AG04450 (cell line): ENCODE data around the gene SELENOK. TPM values are rescaled to one million over a fixed set of nuclear protein-coding genes. Genes with fewer than 3 reads are reported as not detected.
A peak's percentile ranks its signal among the peaks of the same experiment; 100 is the strongest.

ENCODE experiments used
- CTCF ChIA-PET: fragments of 300-600, 350-600 bp; formaldehyde crosslinking; extraction: SDS; loops from one replicate; lab custom pipeline; 2022; ENCODE audit warnings: antibody characterized with exemption, inconsistent platforms; lab: Charles Lee
- POLR2A ChIA-PET: fragments of 350-600 bp; formaldehyde crosslinking; extraction: SDS; loops from one replicate; lab custom pipeline; 2021; ENCODE audit warnings: antibody characterized with exemption, inconsistent platforms; lab: Yijun Ruan, JAX
- DNase-seq: peaks from one replicate; pipeline ENCODE4 v3.0.0-alpha.2; 2011; ENCODE audit warnings: low read depth, low spot score
- H3K27ac ChIP-seq: one replicate; pipeline ENCODE4 v1.5.1; 2012; ENCODE audit warnings: low read depth, low read length, control low read depth
- H3K27me3 ChIP-seq: one replicate; pipeline ENCODE4 v1.6.0; 2012; ENCODE audit warnings: low read length; ENCODE audit not compliant: control insufficient read depth, insufficient read depth
- H3K4me3 ChIP-seq: 2 replicates; pipeline ENCODE4 v1.5.1; 2011; ENCODE audit warnings: mild to moderate bottlenecking, low read depth, low read length, control low read depth
- H3K9me3 ChIP-seq: 2 replicates; pipeline ENCODE4 v1.5.1; 2012; ENCODE audit warnings: low read length; ENCODE audit not compliant: control insufficient read depth, insufficient read depth
- polyA plus RNA-seq: library from polyadenylated mRNA; depleted of rRNA; stranded (reverse); fragments of >200 nt; gene quantifications from 2 replicates; pipeline ENCODE4 v1.2.3, GENCODE V29; 2011
- TF ChIP-seq, protein P1 (sequence below): IDR thresholded peaks from 2 replicates; pipeline ENCODE4 v1.5.1; 2011; ENCODE audit warnings: low read depth, low read length, control low read depth, inconsistent platforms

The SELENOK gene
- polyA plus RNA-seq, 1 experiment = 58.5 TPM

DNA sequence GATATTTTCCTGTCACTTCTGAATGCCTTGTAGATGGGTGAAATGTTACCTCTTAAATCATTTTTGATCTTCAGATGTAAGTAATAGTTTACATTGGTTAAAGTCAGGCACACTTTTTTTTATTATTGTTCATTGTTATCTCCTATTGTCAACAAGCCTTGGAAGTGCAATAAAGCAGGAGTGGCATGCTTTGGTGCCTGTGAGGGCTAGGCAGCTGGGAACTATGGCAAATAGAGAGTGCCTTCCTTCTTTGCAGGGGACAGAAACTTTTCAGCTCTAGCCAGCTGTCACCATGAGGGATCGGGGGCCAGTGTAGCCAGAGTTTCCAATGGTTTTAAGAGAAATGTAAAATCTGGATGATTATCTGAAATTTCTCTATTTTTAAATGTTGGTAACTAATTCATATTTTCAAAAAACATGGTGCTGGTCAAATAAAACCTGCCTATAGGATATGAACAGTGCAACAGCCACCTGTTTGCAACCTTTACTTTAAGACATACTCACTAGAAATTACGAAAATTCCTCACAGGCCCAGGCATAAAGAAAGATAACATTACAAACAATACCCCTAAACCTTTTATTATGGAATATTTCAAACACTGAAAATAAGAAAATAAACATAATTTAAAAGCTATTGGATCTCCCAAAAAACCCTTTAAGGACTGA is 9.1 kb upstream of the SELENOK start:
- TF ChIP-seq, protein P1, sequence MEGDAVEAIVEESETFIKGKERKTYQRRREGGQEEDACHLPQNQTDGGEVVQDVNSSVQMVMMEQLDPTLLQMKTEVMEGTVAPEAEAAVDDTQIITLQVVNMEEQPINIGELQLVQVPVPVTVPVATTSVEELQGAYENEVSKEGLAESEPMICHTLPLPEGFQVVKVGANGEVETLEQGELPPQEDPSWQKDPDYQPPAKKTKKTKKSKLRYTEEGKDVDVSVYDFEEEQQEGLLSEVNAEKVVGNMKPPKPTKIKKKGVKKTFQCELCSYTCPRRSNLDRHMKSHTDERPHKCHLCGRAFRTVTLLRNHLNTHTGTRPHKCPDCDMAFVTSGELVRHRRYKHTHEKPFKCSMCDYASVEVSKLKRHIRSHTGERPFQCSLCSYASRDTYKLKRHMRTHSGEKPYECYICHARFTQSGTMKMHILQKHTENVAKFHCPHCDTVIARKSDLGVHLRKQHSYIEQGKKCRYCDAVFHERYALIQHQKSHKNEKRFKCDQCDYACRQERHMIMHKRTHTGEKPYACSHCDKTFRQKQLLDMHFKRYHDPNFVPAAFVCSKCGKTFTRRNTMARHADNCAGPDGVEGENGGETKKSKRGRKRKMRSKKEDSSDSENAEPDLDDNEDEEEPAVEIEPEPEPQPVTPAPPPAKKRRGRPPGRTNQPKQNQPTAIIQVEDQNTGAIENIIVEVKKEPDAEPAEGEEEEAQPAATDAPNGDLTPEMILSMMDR = no peak
- ChIA-PET POLR2A (no interaction called here), CTCF (interaction anchor here (3.0 kb wide), 1 partner anchor 38 kb away, joined by 10 read pairs; no protein-coding TSS in a partner anchor)
- no peak for DNase-seq
- no peak overlapping the region for H3K4me3 ChIP-seq
- no peak overlapping the region for H3K27ac ChIP-seq
- no peaks in the 10 kb centered on the region for H3K9me3 ChIP-seq
- H3K27me3 ChIP-seq = no peaks in the 10 kb centered on the region

DNA sequence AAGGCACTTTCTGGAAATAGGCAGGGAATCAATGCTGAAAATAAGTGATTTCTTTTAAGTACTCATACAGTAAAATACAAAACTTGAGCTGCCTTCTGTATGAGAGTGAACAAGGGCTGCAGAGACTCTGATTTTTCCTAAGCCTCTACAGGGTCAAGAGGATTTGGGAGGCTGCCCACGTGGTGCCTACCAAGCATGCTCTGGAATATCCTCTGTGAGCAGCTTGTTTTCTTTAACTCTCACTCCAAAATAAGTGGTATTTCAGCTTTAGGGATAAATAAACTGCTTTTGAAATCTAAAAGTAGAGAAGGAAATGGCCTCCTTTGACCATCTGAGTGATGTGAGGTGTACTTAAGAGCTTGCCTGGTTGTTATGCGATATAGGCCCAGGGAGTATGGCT is 8.1 kb upstream of the SELENOK start:
- Histone ChIP-seq H3K27ac (no peak overlapping the region), H3K9me3 (no peaks in the 10 kb centered on the region), H3K4me3 (no peak overlapping the region), H3K27me3 (no peaks in the 10 kb centered on the region)
- TF ChIP-seq, protein P1 = no peak
- DNase-seq = no peak
- ChIA-PET CTCF (interaction anchor here (0.5 to 3.0 kb wide), 2 partner anchors 39 to 247 kb away, joined by 4 to 10 read pairs; no protein-coding TSS in a partner anchor), POLR2A (no interaction called here)

DNA sequence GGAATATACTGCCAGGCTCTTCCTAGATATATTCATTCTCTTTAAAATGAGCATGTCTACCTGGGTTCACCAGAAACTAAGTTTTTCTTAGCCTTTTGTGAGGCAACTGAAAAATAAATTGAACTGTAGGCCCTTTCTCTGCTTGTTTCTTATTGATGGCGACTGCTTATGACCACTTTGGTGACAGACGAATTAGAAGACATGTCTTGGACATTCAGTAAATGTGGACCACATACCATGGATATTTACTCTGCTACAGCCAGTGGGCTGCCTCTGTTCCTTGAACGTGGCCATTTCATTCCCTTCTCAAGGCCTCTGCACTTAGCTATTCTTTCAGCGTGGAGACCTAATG is 603 bp upstream of the SELENOK start:
- ChIA-PET POLR2A (interaction anchor here (1.8 kb wide), 1 partner anchor 11 kb away, joined by 16 read pairs; the partner anchor contains the start of gene ACTR8), CTCF (interaction anchor here (1.4 kb wide), 1 partner anchor 47 kb away, joined by 4 read pairs; no protein-coding TSS in a partner anchor)
- Histone ChIP-seq H3K9me3 (no peaks in the 10 kb centered on the region), H3K4me3 (peak overlapping the region; percentile 58), H3K27ac (peak overlapping the region; percentile 83), H3K27me3 (no peaks in the 10 kb centered on the region)
- TF ChIP-seq, protein P1 = no peak
- DNase-seq = no peak

DNA sequence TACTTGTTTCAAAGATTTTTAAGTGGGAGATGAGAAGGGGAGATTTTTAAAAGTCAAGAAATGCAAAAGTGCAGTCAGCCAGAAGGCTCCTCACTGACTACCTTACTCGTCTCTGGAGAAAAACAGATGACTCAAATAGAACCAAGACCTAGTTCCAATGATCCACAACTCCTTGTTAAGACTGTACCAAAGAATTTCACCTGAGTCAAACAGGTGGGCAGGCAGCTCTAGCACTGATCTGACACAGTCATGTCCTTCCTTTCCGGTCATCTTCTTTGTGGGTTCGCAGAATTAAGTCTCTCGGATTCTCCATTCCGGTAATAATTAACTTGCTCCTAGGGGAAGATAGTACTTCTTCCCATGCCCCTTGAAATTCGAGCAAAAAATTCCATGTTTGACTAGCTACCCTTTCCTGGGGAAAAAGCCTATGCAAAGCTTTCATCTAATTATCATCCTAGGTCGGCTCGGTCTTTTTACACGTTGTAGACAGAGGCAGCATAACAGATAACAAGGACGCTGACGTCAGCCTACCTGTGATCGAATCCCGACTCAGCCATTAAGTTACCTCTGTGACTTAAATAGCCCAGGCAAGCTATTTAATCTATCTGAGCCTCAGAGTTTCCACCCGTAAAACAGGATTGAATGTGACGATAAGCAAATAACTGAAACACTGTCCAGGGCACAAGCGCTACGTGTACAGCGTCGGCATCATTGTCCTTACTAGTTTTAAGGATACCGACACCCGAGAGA is 758 bp downstream of the SELENOK start:
- POLR2A ChIA-PET = interaction anchor here (0.6 to 1.8 kb wide), 2 partner anchors 10 to 117 kb away, joined by 5 to 16 read pairs; partner anchors contain the start of gene ACTR8
- peak overlapping the region; percentile 84 for H3K4me3 ChIP-seq
- no peaks in the 10 kb centered on the region for H3K27me3 ChIP-seq
- CTCF ChIA-PET = no interaction called here
- no peaks in the 10 kb centered on the region for H3K9me3 ChIP-seq
- TF ChIP-seq, protein P1 = no peak
- no peak for DNase-seq
- peak overlapping the region; percentile 86 for H3K27ac ChIP-seq

DNA sequence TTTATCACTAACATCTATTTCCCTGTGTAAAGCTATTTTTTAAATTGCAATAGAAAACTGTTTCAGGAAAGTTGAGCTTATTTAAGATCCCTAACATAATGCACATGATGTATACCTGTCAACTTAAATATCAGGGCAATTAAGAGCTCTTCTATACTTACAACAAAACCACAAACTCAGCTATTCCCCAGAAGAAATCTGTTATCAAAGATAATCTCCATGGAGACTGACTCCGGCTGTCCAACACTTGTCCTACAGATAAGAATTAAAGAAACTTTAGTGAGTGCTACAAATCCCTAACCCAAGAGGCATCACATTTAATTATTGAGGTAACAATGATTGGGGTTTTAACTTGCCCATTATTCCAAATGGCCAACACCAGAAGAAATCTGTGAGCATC is 3.4 kb downstream of the SELENOK start:
- no peak for DNase-seq
- ChIA-PET CTCF (no interaction called here), POLR2A (no interaction called here)
- Histone ChIP-seq H3K27ac (no peak overlapping the region), H3K9me3 (no peaks in the 10 kb centered on the region), H3K4me3 (no peak overlapping the region), H3K27me3 (no peaks in the 10 kb centered on the region)
- TF ChIP-seq, protein P1 = no peak
